Stimulated activated CD4-positive, alpha-beta T cell treated with anti-CD3 and anti-CD28 coated beads, TNF-alpha, amount 100 ng/mL, for 48 hours (primary cell): ENCODE measurements around the gene CDC40.
"Not testable (repeated sequence)": the region's sequence is repeated elsewhere in the genome, so short reads cannot be mapped to it uniquely, and the experiment has no call there.

Source experiments
- DNase-seq, 3 donors: peaks; one replicate each; pipeline ENCODE4 v3.0.0-alpha.2; 2020; ENCODE audit warnings: low read depth in 3 of 3

CDC40 gene

GRCh38 chr6:110201151-110201884 is 21.1 kb downstream of the CDC40 start:
- DNase-seq = no peak

DNA sequence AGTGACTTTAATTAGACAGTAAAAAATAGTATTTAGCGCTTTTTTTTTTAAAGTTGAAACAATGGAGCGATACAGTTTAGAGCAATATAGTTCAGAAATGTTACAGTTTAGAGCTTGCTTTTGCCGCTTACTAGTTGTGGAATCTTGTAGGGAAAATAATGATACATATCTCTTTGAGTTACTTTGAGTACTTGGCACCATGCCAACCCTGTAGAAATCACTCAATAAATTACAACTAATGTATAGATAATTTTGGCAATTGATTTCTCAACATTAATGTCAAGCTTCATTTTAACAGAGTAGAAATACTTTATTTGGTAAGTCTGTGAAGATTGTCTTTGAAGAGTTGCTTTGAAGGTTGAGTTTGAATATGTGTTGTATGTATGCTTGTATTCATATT is 27.4 kb downstream of the CDC40 start:
- no peak for DNase-seq

DNA sequence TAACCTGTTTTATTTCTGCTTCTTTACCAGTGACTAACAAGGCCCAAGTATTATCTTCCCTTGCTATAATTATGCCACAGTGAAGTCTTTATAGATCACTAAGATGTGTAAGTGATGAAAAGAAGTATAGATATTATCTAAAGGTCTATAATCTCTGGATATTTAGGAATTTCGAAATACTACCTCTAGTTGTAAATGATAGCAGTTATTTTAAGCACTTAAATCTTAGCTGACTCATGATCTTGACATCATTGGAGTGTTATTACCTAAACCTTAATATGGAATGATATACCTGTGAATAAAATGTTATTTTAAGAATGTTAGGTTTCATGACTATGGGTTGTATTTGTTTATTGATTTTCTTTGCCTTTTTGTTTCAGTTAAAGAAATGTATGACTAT is 31.5 kb downstream of the CDC40 start:
- no peak for DNase-seq

DNA sequence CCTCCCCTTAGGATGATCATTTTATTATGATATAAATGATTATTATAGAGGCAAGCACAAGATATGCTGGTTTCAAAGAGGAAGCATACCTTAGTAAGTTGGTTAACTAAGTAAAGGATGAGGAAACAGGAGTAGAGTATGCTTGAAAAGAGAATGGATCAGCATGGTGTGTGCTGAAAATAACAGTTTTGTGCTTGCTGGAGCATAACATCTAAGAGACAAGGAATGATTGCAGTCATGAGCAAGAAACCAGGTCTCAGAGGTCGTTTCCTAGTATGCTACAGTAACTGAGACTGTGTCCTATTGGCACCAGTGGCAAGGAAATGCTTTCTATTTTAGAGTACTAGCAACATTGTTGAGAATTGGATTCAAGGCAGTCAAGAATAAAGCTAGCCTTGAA is 34.1 kb downstream of the CDC40 start:
- no peak for DNase-seq

- DNase-seq = no peak
These were observed 35.9 kb downstream of the CDC40 start for GRCh38 chr6:110216140-110216539.

GRCh38 chr6:110217266-110217665 is 37.0 kb downstream of the CDC40 start:
- DNase-seq = no peak

- no peak for DNase-seq
These were observed 41.5 kb downstream of the CDC40 start for GRCh38 chr6:110221738-110222137.

- no peak for DNase-seq
These were observed 46.0 kb downstream of the CDC40 start for GRCh38 chr6:110226261-110226660.

GRCh38 chr6:110232450-110232849 is 52.2 kb downstream of the CDC40 start:
- DNase-seq = no peak

GRCh38 chr6:110233770-110234374 is 53.6 kb downstream of the CDC40 start:
- DNase-seq = no peak

- not testable (repeated sequence) for DNase-seq
These were observed 55.8 kb downstream of the CDC40 start for GRCh38 chr6:110236007-110236406.

- no peak for DNase-seq
These were observed 59.5 kb downstream of the CDC40 start for GRCh38 chr6:110239526-110240274.

- DNase-seq = not testable (repeated sequence)
These were observed 64.4 kb downstream of the CDC40 start for GRCh38 chr6:110244621-110245020.

DNA sequence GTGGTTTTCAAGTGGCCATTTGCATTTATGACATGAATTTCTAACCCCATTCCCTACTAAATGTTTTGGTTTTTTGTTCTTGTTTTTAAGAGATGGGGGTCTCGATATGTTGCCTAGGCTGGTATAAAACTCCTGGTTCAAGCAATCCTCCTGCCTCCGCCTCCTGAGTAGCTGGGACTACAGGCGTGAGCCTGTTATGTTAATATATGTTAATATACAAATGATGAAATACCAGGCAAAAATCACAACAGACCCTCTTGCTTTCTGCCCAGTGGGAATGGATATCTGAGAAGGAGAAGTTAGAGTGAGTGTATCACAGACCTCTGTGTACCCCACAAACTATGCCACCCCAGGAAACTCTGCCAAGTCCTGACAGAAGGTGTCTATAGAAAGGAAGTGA is 66.2 kb downstream of the CDC40 start:
- DNase-seq = no peak

DNA sequence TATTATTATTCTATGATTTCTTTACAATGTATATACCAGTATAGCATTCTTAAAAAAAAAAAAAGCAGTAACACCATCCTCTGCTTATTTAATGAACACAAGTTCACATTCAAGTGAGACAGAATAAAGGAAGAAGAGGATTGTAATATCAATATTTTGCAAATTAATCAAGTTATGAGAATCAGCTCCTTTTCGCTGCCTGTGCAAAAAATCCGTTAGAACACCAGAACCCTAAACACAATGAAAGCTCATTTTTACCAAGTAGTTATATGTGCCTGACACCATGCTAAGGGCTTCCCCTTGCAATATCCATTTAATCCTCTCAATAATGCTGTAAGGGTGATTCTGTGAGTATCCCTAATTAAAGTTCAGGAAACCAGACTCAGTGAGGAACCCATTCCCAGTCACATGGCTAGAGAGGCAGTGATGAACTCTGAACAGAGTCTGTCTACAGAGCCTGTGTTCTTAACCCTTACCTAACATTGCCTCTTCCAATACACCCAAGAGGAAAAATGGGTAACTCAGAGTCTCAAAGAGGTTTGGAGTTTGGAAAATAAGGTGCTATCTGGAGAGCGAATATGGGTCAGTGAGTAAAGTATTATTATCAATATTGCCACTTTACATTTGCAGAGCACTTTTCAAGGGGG is 66.8 kb downstream of the CDC40 start:
- no peak for DNase-seq

DNA sequence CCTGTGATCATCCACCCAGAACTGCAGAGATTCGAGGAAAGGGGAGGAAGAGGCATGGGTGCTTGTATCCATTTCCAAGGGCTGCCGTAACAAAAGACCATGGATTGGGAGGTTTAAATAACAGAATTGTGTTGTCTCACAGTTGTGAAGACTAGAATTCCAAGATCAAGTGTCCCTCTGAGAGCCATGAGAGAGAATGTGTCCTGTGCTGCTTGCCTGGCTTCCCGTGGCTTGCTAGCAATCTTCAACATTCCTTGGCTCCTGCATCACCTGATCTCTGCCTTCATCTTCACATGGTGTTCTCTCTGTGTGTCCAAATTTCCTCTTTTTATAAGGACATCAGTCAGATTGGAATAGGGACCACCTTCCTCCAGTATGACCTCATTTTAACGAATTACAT is 69.8 kb downstream of the CDC40 start:
- DNase-seq = no peak

GRCh38 chr6:110250838-110251237 is 70.6 kb downstream of the CDC40 start:
- no peak for DNase-seq

- no peak for DNase-seq
These were observed 75.1 kb downstream of the CDC40 start for GRCh38 chr6:110255211-110255750.

DNA sequence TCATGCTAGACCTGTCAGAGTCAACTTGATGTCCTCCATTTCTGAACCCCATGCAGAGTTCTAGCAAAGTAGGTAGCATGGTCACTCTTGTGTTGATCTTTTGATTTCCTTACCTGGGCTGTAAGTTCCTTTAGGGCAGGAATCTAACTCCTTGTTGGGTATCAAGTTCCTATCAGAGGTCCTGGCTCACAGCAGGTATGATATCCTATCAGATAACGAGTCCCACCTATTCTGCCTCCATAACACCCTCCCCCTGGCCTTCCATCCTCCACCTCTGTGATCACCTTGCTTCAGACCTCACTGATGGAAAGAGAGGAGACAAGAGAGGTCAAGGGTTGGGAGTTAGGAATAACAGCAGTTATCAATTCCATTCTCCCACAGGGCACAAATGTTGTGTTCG is 76.1 kb downstream of the CDC40 start:
- DNase-seq = no peak

GRCh38 chr6:110265273-110265672 is 85.0 kb downstream of the CDC40 start:
- DNase-seq = no peak

- no peak for DNase-seq
These were observed 86.8 kb downstream of the CDC40 start for GRCh38 chr6:110266996-110267395.

- no peak for DNase-seq
These were observed 89.4 kb downstream of the CDC40 start for GRCh38 chr6:110269623-110270022.
